Measurements from ENCODE around the gene PLXNA2.

The PLXNA2 gene

GRCh38 chr1:208111646-208112190 is 132.5 kb downstream of the PLXNA2 start:
- no peak for DNase-seq

GRCh38 chr1:208110296-208110695 is 133.9 kb downstream of the PLXNA2 start:
- no peak for DNase-seq

GRCh38 chr1:208108646-208109330 is 135.4 kb downstream of the PLXNA2 start:
- no peak for DNase-seq

GRCh38 chr1:208108213-208108608 is 136.0 kb downstream of the PLXNA2 start:
- DNase-seq, result no peak

GRCh38 chr1:208107425-208108212 is 136.6 kb downstream of the PLXNA2 start:
- no peak for DNase-seq

- no peak for DNase-seq
These were observed 138.0 kb downstream of the PLXNA2 start for GRCh38 chr1:208106218-208106617.

- DNase-seq, result no peak
These were observed 138.4 kb downstream of the PLXNA2 start for GRCh38 chr1:208105756-208106155.

GRCh38 chr1:208103597-208104513 is 140.3 kb downstream of the PLXNA2 start:
- no peak for DNase-seq

- DNase-seq, result peak; percentile 91 to 98
These were observed 142.3 kb downstream of the PLXNA2 start for GRCh38 chr1:208101661-208102431.

GRCh38 chr1:208100906-208101305 is 143.3 kb downstream of the PLXNA2 start:
- peak; percentile 35 to 58 for DNase-seq

GRCh38 chr1:208100106-208100505 is 144.1 kb downstream of the PLXNA2 start:
- no peak for DNase-seq

- peak in 1 of 2 experiments; percentile 15 for DNase-seq
These were observed 145.4 kb downstream of the PLXNA2 start for GRCh38 chr1:208098773-208099172.

GRCh38 chr1:208093754-208094719 is 150.1 kb downstream of the PLXNA2 start:
- peak; percentile 32 to 54 for DNase-seq

GRCh38 chr1:208093046-208093445 is 151.1 kb downstream of the PLXNA2 start:
- no peak for DNase-seq

GRCh38 chr1:208090388-208091301 is 153.5 kb downstream of the PLXNA2 start:
- DNase-seq, result no peak

- DNase-seq, result no peak
These were observed 154.3 kb downstream of the PLXNA2 start for GRCh38 chr1:208089761-208090370.

- DNase-seq, result no peak
These were observed 155.0 kb downstream of the PLXNA2 start for GRCh38 chr1:208089149-208089548.

- no peak for DNase-seq
These were observed 155.9 kb downstream of the PLXNA2 start for GRCh38 chr1:208088319-208088718.
